K562 (cell line): Measurements from ENCODE around the gene ATXN1L. TPM values are rescaled to one million over a fixed set of nuclear protein-coding genes. Genes with fewer than 3 reads are reported as not detected.

Experiments used
- ATAC-seq: fragments of 200-7000 bp; cut with Tn5 transposase; 3 replicates; pipeline ENCODE4 v1.9.1; 2020; ENCODE audit warnings: moderate library complexity
- BruUV-seq: library from RNA; stranded (reverse); fragments of 400-500 nt; replicated peaks from 2 replicates; lab custom pipeline; 2021; lab: Mats Ljungman, UMichigan
- CTCF ChIA-PET: fragments of 300-600 bp; formaldehyde crosslinking; extraction: SDS; loops from one replicate; lab custom pipeline; 2021; ENCODE audit warnings: low intra/inter-chr PET ratio; lab: Yijun Ruan, JAX
- POLR2A ChIA-PET: fragments of 300-600, 350-650 bp; sonication (Branson Sonifier 250); formaldehyde crosslinking; extraction: SDS; loops from one replicate; lab custom pipeline; 2021; ENCODE audit warnings: antibody characterized with exemption, inconsistent platforms; lab: Yijun Ruan, JAX
- DNase-seq, 4 experiments: peaks; one replicate each; pipeline versions ENCODE4 v3.0.0 to v3.0.0-alpha.2; 2011 to 2018; ENCODE audit warnings: low spot score in 3 of 4, mixed read lengths in 3 of 4; ENCODE audit errors: extremely low read depth in 1 of 4
- FAIRE-seq: peaks from 2 replicates; lab custom pipeline; 2011; peaks lifted over from hg19 to GRCh38; lab: Jason Lieb, UNC
- H2AFZ ChIP-seq: 2 replicates; pipeline ENCODE4 v1.6.0; 2011; ENCODE audit warnings: low read depth, low read length, control low read depth, inconsistent platforms
- H3K27ac ChIP-seq: fragments of 200-600 bp; 3 replicates; pipeline ENCODE4 v1.8.0; 2011; ENCODE audit warnings: low read depth, mild to moderate bottlenecking, control low read depth, inconsistent platforms, low read length, moderate library complexity, mixed read lengths; ENCODE audit errors: extremely low read depth
- H3K27me3 ChIP-seq, 2 experiments: fragments of 300-600 bp in 1 of 2; 2 replicates in 1 of 2; 3 replicates in 1 of 2; pipeline versions ENCODE4 v1.6.0 to v1.8.0; 2011; ENCODE audit warnings: inconsistent platforms in 2 of 2, low read length in 2 of 2, mild to moderate bottlenecking in 1 of 2, mixed read lengths in 1 of 2, moderate library complexity in 1 of 2; ENCODE audit not compliant: control insufficient read depth in 2 of 2, insufficient read depth in 2 of 2
- H3K36me3 ChIP-seq: fragments of 300-600 bp; 3 replicates; pipeline ENCODE4 v1.8.0; 2011; ENCODE audit warnings: mild to moderate bottlenecking, low read length, inconsistent platforms; ENCODE audit not compliant: control insufficient read depth, insufficient read depth
- H3K4me1 ChIP-seq, 2 experiments: fragments of 200-600 bp in 1 of 2; replicated peaks in 1 of 2; 2 replicates in 1 of 2; 3 replicates in 1 of 2; pipeline versions ENCODE4 v1.5.1 to v1.8.0; 2011; ENCODE audit warnings: inconsistent platforms in 2 of 2, low read length in 2 of 2, mild to moderate bottlenecking in 1 of 2, mixed read lengths in 1 of 2, moderate library complexity in 1 of 2; ENCODE audit not compliant: control insufficient read depth in 2 of 2, insufficient read depth in 2 of 2
- H3K4me2 ChIP-seq: 2 replicates; pipeline ENCODE4 v1.6.1; 2011; ENCODE audit warnings: low read length, control low read depth, inconsistent platforms, mixed read lengths; ENCODE audit not compliant: insufficient read depth
- H3K4me3 ChIP-seq: fragments of 200-600 bp; sonication (generic), shearing (Covaris generic); 2 replicates; pipeline ENCODE4 v1.5.1; 2016; ENCODE audit warnings: control low read depth, inconsistent platforms
- H3K79me2 ChIP-seq: fragments of 200-600 bp; 3 replicates; pipeline ENCODE4 v1.8.0; 2011; ENCODE audit warnings: low read length, inconsistent platforms; ENCODE audit not compliant: control insufficient read depth, insufficient read depth
- H3K9ac ChIP-seq, 2 experiments: 2 replicates each; pipeline versions ENCODE4 v1.6.0 to v1.6.1; 2011; ENCODE audit warnings: low read depth in 2 of 2, low read length in 2 of 2, control low read depth in 1 of 2, inconsistent platforms in 1 of 2, mild to moderate bottlenecking in 1 of 2, mixed read lengths in 1 of 2; ENCODE audit not compliant: insufficient read depth in 1 of 2
- H3K9me1 ChIP-seq: one replicate; pipeline ENCODE4 v1.6.0; 2011; ENCODE audit warnings: inconsistent platforms, mild to moderate bottlenecking, low read length, moderate library complexity; ENCODE audit not compliant: control insufficient read depth, insufficient read depth
- H3K9me3 ChIP-seq: replicated peaks from 2 replicates; pipeline ENCODE4 v1.5.1; 2011; ENCODE audit warnings: low read depth, low read length, inconsistent platforms; ENCODE audit not compliant: control insufficient read depth, insufficient read depth
- H4K20me1 ChIP-seq: replicated peaks from 2 replicates; pipeline ENCODE4 v1.6.1; 2011; ENCODE audit warnings: low read length, inconsistent platforms, mixed read lengths; ENCODE audit not compliant: control insufficient read depth, insufficient read depth
- FOXJ3 ChIP-seq: sonication (generic); formaldehyde crosslinking; IDR thresholded peaks from 2 replicates; pipeline ENCODE4 v1.4.0; 2020; ENCODE audit warnings: mild to moderate bottlenecking, missing genetic modification reagents
- RNF2 ChIP-seq: sonication (generic); IDR thresholded peaks from 2 replicates; pipeline ENCODE4 v1.6.1; 2016
- SAFB ChIP-seq: fragments of 200-400 bp; formaldehyde crosslinking; IDR thresholded peaks from 2 replicates; pipeline ENCODE4 v1.6.1; 2017; ENCODE audit warnings: low read depth, low read length, borderline replicate concordance
- SMC3 ChIP-seq: conservative IDR thresholded peaks from 2 replicates; pipeline ENCODE4 v1.6.1; 2011; ENCODE audit warnings: low read depth, low read length, improper control_type of control experiment; ENCODE audit not compliant: insufficient read depth
- SRF ChIP-seq, 2 experiments: fragments of 250-450, 450-650 bp in 1 of 2; sonication (Bioruptor Pico) in 1 of 2; sonication (generic) in 1 of 2; formaldehyde crosslinking; IDR thresholded peaks; 2 replicates each; pipeline versions ENCODE4 v1.5.0 to v1.5.1; 2020 to 2022; ENCODE audit warnings: mild to moderate bottlenecking in 1 of 2, missing genetic modification reagents in 1 of 2
- WGBS: fragments of 100-300 bp; shearing (Covaris generic); methylation state at CpG from one replicate; pipeline ENCODE4 v1.1.6; 2016; ENCODE audit warnings: low coverage, mixed read lengths; ENCODE audit not compliant: insufficient coverage; ENCODE audit errors: missing lambda C conversion rate; 5-methylcytosine and 5-hydroxymethylcytosine counted together
- in situ Hi-C: fragments of 300-500 bp; cut with MboI; formaldehyde crosslinking; loops from 4 replicates; pipeline ENCODE4 v1.15.0; 2018; ENCODE audit warnings: inconsistent platforms, mixed read lengths
- intact Hi-C: fragments of 100-400 bp; cut with micrococcal nuclease; formaldehyde crosslinking; loops from 2 replicates; pipeline ENCODE4 v1.14.2; 2022
- polyA plus RNA-seq, 8 experiments: library from polyadenylated mRNA; depleted of rRNA in 4 of 8; stranded (reverse) in 5 of 8; unstranded in 3 of 8; fragments of >200 nt; fragmentation: Nextera tagmentation in 2 of 8; fragmentation: Illumina TruSeq in 1 of 8; extraction: Ambion mirVana in 2 of 8; extraction: Trizol in 1 of 8; gene quantifications; 2 replicates each; pipeline versions ENCODE4 v1.2.1 to v1.2.3, GENCODE V29; 2011 to 2014; ENCODE audit warnings: inconsistent platforms in 1 of 8, missing spikeins in 1 of 8
- total RNA-seq, 7 experiments: library from RNA; depleted of rRNA in 6 of 7; stranded (reverse); fragments of >200 nt in 6 of 7; fragmentation: Illumina TruSeq in 2 of 7; extraction: Trizol in 2 of 7; gene quantifications; 2 replicates each; pipeline versions ENCODE4 v1.2.1 to v1.2.3, GENCODE V29; 2011 to 2021; ENCODE audit warnings: low replicate concordance in 1 of 7

ATXN1L gene
- total and polyA plus RNA-seq, 9 of the 15 experiments (the other 6 are each of a cell fraction or from before 2014, with no cell fraction given) = 1.4 to 11.3 (median 9.3) TPM

DNA sequence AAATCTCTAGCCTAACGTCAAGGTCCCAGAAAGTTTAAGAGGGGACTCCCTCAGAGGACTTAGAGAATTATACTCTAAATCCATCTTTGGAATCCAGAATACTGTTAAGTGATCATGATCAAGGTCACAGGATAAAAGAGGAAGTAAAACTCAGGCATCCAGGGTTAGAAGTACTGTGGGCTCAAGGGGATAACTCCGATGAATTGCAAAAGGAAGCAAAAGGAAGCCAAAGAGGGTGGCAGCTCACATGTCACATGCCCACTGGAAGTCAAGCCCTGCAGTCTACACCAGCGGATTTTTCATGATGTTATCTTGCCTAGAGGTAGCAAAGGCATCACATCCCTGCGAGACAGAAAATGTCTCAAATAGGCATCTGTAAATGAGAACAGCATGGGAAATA, 34.4 kb downstream of the ATXN1L start:
- H3K36me3 ChIP-seq = no peaks in the 10 kb centered on the region; the same call in 2 of the 3 replicates
- FAIRE-seq = no peak
- intact Hi-C loops (no loop called here), in situ Hi-C loops (no loop called here)
- DNase-seq = no peak
- H2AFZ ChIP-seq = no peak overlapping the region
- no peaks in the 10 kb centered on the region for H3K79me2 ChIP-seq
- CTCF ChIA-PET = no interaction called here
- H3K9me3 ChIP-seq = no peaks in the 10 kb centered on the region
- H4K20me1 ChIP-seq = peaks cover 7% of the 10 kb centered on the region
- H3K9ac ChIP-seq = no peak overlapping the region
- TF ChIP-seq SRF (CRISPR knock-in tag; IDR thresholded peaks at IDR 0.05) (no peak), FOXJ3 (CRISPR knock-in tag) (no peak), RNF2 (no peak), SAFB (no peak), SMC3 (no peak)
- 38% methylated on average over 4 of the region's 4 CpGs for WGBS
- POLR2A ChIA-PET = no interaction called here
- BruUV-seq = no TSS peak
- H3K9me1 ChIP-seq = no peaks in the 10 kb centered on the region
- no peak overlapping the region for H3K27ac ChIP-seq
- no peak for ATAC-seq
- no peaks in the 10 kb centered on the region for H3K27me3 ChIP-seq
- H3K4me2 ChIP-seq = no peak overlapping the region
- no peak overlapping the region for H3K4me3 ChIP-seq
- H3K4me1 ChIP-seq = peaks cover 11 to 25% of the 10 kb centered on the region in 2 experiments; a peak in 4 of 5 replicates
